AG04450 (cell line): ENCODE results near the gene MOV10L1. TPM values are rescaled to one million over a fixed set of nuclear protein-coding genes. Genes with fewer than 3 reads are reported as not detected.

Experiments
- CTCF ChIA-PET: fragments of 300-600, 350-600 bp; formaldehyde crosslinking; extraction: SDS; loops from one replicate; lab custom pipeline; 2022; ENCODE audit warnings: antibody characterized with exemption, inconsistent platforms; lab: Charles Lee
- POLR2A ChIA-PET: fragments of 350-600 bp; formaldehyde crosslinking; extraction: SDS; loops from one replicate; lab custom pipeline; 2021; ENCODE audit warnings: antibody characterized with exemption, inconsistent platforms; lab: Yijun Ruan, JAX
- DNase-seq: peaks from one replicate; pipeline ENCODE4 v3.0.0-alpha.2; 2011; ENCODE audit warnings: low read depth, low spot score
- H3K27ac ChIP-seq: one replicate; pipeline ENCODE4 v1.5.1; 2012; ENCODE audit warnings: low read depth, low read length, control low read depth
- H3K27me3 ChIP-seq: one replicate; pipeline ENCODE4 v1.6.0; 2012; ENCODE audit warnings: low read length; ENCODE audit not compliant: control insufficient read depth, insufficient read depth
- H3K4me3 ChIP-seq: 2 replicates; pipeline ENCODE4 v1.5.1; 2011; ENCODE audit warnings: mild to moderate bottlenecking, low read depth, low read length, control low read depth
- H3K9me3 ChIP-seq: 2 replicates; pipeline ENCODE4 v1.5.1; 2012; ENCODE audit warnings: low read length; ENCODE audit not compliant: control insufficient read depth, insufficient read depth
- CTCF ChIP-seq: IDR thresholded peaks from 2 replicates; pipeline ENCODE4 v1.5.1; 2011; ENCODE audit warnings: low read depth, low read length, control low read depth, inconsistent platforms
- polyA plus RNA-seq: library from polyadenylated mRNA; depleted of rRNA; stranded (reverse); fragments of >200 nt; gene quantifications from 2 replicates; pipeline ENCODE4 v1.2.3, GENCODE V29; 2011

MOV10L1 gene
- polyA plus RNA-seq, 1 experiment: 4.2 TPM

DNA sequence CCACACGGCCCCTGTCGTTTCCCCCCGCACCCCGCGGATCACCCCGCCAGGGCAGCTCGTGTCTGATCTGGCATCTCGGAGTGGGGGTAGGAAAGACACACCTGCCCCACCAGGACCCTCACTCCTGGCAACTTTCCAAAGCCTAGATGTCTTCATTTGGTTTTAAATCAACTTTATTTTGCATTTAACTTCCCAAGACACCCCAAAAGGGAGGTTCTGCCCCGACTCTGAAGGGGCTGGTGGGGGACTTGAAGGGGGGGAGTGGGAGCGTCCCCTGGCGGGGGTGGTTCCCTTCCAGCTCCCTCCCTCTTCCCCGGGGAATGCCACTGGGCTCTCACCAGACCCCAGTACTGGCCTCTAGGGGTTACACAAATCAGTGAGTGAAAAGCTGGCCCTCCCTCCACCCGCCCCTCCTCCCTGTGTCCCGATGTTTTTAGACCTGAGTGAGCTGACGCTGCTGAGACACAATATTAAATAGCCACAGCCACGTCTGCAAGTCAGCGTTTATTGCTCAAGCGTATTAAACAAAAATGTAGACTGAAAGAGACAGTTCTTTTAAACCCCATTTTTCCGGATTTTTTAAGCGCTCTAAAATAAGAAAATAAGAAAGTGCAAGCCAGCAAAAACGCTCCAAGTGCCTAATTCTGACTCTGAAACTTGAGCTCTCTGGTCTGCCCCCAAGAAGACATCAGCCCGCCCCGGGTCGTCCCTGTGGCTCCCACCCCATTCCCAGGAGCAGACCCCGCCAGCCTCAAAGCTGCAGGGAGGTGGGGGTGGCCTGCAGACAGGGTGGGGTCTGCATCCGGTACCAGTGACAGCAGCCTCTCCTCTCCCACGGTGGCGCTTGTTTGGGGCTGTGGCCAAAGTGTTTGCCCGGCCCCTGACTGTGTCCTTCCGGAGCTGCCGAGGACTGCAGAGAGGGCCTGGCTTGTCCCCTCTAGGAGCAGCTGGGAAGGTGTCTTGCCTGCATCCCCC, 30.6 kb upstream of the MOV10L1 start:
- peak; percentile 30; the same call in 1 of the 2 replicates for TF ChIP-seq CTCF
- ChIA-PET POLR2A (no interaction called here), CTCF (interaction anchor here (0.6 to 1.2 kb wide), 9 partner anchors 10 to 161 kb away, joined by 3 to 9 read pairs (median 4); no protein-coding TSS in a partner anchor)
- H3K27ac ChIP-seq: no peak overlapping the region
- DNase-seq: no peak
- H3K4me3 ChIP-seq: no peak overlapping the region
- peaks cover 12% of the 10 kb centered on the region; the same call in 1 of the 2 replicates for H3K9me3 ChIP-seq
- H3K27me3 ChIP-seq: peaks cover 31% of the 10 kb centered on the region

GRCh38 chr22:50059881-50060262, 29.9 kb upstream of the MOV10L1 start:
- Histone ChIP-seq H3K4me3 (no peak overlapping the region), H3K27ac (no peak overlapping the region), H3K27me3 (peaks cover 32% of the 10 kb centered on the region), H3K9me3 (peaks cover 12% of the 10 kb centered on the region; the same call in 1 of the 2 replicates)
- POLR2A ChIA-PET: interaction anchor here (0.7 kb wide), 1 partner anchor 47 kb away, joined by 3 read pairs; no protein-coding TSS in a partner anchor
- CTCF ChIA-PET: interaction anchor here (1.2 kb wide), 1 partner anchor 9 kb away, joined by 4 read pairs; no protein-coding TSS in a partner anchor
- no peak for TF ChIP-seq CTCF
- no peak for DNase-seq

DNA sequence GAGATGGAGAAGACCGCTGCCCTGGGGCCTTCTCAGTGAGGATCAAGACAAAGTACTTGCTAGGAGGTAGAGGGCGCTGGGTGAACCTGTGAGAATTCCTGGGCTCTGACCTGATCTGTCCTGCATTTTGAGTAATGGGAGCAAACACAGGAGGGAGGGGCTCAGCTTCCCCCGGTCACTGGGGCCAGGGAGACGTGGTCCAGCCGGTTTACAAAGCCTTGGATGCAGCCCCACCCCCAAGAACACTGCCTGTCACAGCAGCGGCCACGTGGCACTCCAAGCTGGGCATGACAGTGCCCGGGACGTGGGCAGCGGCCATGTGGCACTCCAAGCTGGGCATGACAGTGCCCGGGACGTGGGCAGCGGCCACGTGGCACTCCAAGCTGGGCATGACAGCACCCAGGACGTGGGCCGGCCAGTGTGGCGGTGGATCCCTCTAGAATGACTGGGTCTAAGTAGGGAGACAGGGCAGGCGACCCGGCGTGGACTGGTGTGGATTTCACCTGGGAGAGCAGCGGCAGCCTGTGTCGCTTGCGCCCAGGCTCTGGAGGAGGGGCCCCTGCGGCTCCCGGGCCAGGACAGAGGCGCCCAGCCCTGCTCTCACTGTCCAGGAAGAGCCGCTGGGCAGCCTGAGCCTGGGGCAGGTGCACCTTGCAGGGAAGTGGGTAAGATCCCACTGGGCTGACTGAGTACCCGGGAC, 29.2 kb upstream of the MOV10L1 start:
- POLR2A ChIA-PET: interaction anchor here (0.7 kb wide), 1 partner anchor 47 kb away, joined by 3 read pairs; no protein-coding TSS in a partner anchor
- Histone ChIP-seq H3K4me3 (no peak overlapping the region), H3K9me3 (peaks cover 12% of the 10 kb centered on the region; the same call in 1 of the 2 replicates), H3K27ac (no peak overlapping the region), H3K27me3 (peaks cover 39% of the 10 kb centered on the region)
- CTCF ChIA-PET: no interaction called here
- DNase-seq: no peak
- no peak for TF ChIP-seq CTCF

DNA sequence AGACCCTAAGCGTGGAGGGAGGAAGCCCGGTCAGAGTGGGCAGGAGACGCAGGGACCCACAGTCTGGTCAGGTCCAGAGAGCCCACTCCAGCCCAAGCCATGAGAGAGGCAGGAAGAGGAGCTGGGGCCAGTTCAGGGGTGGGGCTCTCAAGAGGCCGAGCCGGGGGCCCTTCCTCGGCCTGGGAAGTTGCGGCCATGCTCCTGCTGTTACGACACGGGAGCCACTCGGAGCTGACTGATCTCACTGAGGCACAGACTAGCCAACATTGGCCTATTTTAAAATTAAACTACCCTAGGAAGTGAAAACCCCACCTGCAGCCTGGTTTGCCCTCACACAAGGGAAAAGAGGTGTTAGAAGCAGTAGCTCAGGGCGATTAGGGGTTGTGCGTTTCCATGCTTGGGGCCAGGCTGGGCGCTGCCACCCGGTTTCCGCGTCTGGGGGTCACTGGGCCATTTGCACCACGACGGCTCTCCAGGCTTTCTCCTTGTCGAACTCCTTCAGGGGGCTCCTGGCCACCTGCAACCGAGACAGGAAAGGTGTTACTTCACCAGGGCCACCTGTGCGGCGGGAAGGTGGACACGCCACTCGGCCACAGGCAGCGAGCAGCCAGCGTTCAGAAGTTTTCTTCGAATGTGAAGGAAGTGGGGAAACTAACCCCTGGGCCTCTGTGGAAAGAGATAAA, 28.5 kb upstream of the MOV10L1 start:
- no peak for TF ChIP-seq CTCF
- Histone ChIP-seq H3K27ac (no peak overlapping the region), H3K27me3 (peaks cover 40% of the 10 kb centered on the region), H3K4me3 (no peak overlapping the region), H3K9me3 (peaks cover 12% of the 10 kb centered on the region; the same call in 1 of the 2 replicates)
- DNase-seq: no peak
- ChIA-PET CTCF (no interaction called here), POLR2A (no interaction called here)
